A549 (cell line): ENCODE measurements around the gene MICOS13. TPM values are rescaled to one million over a fixed set of nuclear protein-coding genes. Genes with fewer than 3 reads are reported as not detected.

Source experiments
- ATAC-seq, 2 experiments: fragments of 200-7000 bp in 1 of 2; fragments of >200 bp in 1 of 2; cut with Nextera tagmentation in 1 of 2; cut with Tn5 transposase in 1 of 2; 3 replicates each; pipeline versions ENCODE4 v1.8.0 to v1.9.1; 2018 to 2020; ENCODE audit warnings: mild to moderate bottlenecking in 1 of 2, moderate library complexity in 1 of 2
- CTCF ChIA-PET: fragments of 300-600 bp; sonication (Branson Sonifier 250); formaldehyde crosslinking; extraction: SDS; loops from one replicate; lab custom pipeline; 2021; ENCODE audit warnings: antibody characterized with exemption, inconsistent platforms; lab: Yijun Ruan, JAX
- POLR2A ChIA-PET: fragments of 350-600 bp; formaldehyde crosslinking; extraction: SDS; loops from one replicate; lab custom pipeline; 2021; ENCODE audit warnings: antibody characterized with exemption, inconsistent platforms; lab: Yijun Ruan, JAX
- DNase-seq, 2 experiments: peaks; one replicate each; pipeline versions ENCODE4 v3.0.0 to v3.0.0-alpha.2; 2011 to 2016; ENCODE audit warnings: low read depth in 1 of 2, low spot score in 1 of 2
- FAIRE-seq: peaks from 2 replicates; lab custom pipeline; 2011; peaks lifted over from hg19 to GRCh38; lab: Jason Lieb, UNC
- H3K27ac ChIP-seq, 2 experiments: fragments of >200 bp; sonication (Bioruptor Twin); formaldehyde crosslinking; 3 replicates each; pipeline ENCODE4 v1.5.1; 2016 to 2017
- H3K4me1 ChIP-seq: fragments of >200 bp; sonication (Bioruptor Twin); formaldehyde crosslinking; 3 replicates; pipeline ENCODE4 v1.6.1; 2016
- H3K4me2 ChIP-seq: fragments of >200 bp; sonication (Bioruptor Twin); formaldehyde crosslinking; 3 replicates; pipeline ENCODE4 v1.6.1; 2016
- H3K4me3 ChIP-seq: fragments of >200 bp; sonication (Bioruptor Twin); formaldehyde crosslinking; 3 replicates; pipeline ENCODE4 v1.5.1; 2016
- H3K9me3 ChIP-seq: fragments of >200 bp; sonication (Bioruptor Twin); formaldehyde crosslinking; 3 replicates; pipeline ENCODE4 v1.6.1; 2016
- BHLHE40 ChIP-seq: IDR thresholded peaks from 2 replicates; pipeline ENCODE4 v1.6.1; 2012; ENCODE audit warnings: low read depth, low read length, inconsistent platforms
- CEBPB ChIP-seq, 2 experiments: fragments of >200 bp in 1 of 2; sonication (Bioruptor Twin) in 1 of 2; formaldehyde crosslinking in 1 of 2; IDR thresholded peaks; 2 replicates each; pipeline ENCODE4 v1.6.1; 2012 to 2016
- CHD4 ChIP-seq: fragments of 200-600 bp; sonication (generic); IDR thresholded peaks from 2 replicates; pipeline ENCODE4 v1.6.1; 2016; ENCODE audit warnings: antibody characterized with exemption, mild to moderate bottlenecking, borderline replicate concordance
- E2F6 ChIP-seq: IDR thresholded peaks from 2 replicates; pipeline ENCODE4 v1.6.1; 2012; ENCODE audit warnings: low read depth, borderline replicate concordance
- EHF ChIP-seq: fragments of 250-450 bp; sonication (Bioruptor Pico); IDR thresholded peaks from 2 replicates; pipeline ENCODE4 v1.5.0; 2020; ENCODE audit warnings: mild to moderate bottlenecking
- EHMT2 ChIP-seq: fragments of 200-600 bp; sonication (generic); IDR thresholded peaks from 2 replicates; pipeline ENCODE4 v1.6.1; 2016; ENCODE audit warnings: antibody characterized with exemption, low read depth, mild to moderate bottlenecking, moderate library complexity
- ELK1 ChIP-seq: fragments of 150-350 bp; IDR thresholded peaks from 2 replicates; pipeline ENCODE4 v1.6.1; 2014; ENCODE audit warnings: low read depth, mild to moderate bottlenecking, low read length
- EP300 ChIP-seq, 2 experiments: fragments of >200 bp; sonication (Bioruptor Twin); formaldehyde crosslinking; IDR thresholded peaks; 2 replicates in 1 of 2; 3 replicates in 1 of 2; pipeline ENCODE4 v1.6.1; 2016 to 2017
- ESRRA ChIP-seq: fragments of 150-350 bp; IDR thresholded peaks from 2 replicates; pipeline ENCODE4 v1.6.1; 2014; ENCODE audit warnings: mild to moderate bottlenecking, low read length, borderline replicate concordance
- FOSB ChIP-seq: fragments of 250-450 bp; sonication (Bioruptor Pico); IDR thresholded peaks from 2 replicates; pipeline ENCODE4 v1.5.0; 2020; ENCODE audit warnings: mild to moderate bottlenecking, moderate library complexity
- GATA3 ChIP-seq: IDR thresholded peaks from 2 replicates; pipeline ENCODE4 v1.6.1; 2012; ENCODE audit warnings: borderline replicate concordance
- JUN ChIP-seq, 2 experiments: fragments of >200 bp; sonication (Bioruptor Twin); formaldehyde crosslinking; IDR thresholded peaks; 2 replicates in 1 of 2; 3 replicates in 1 of 2; pipeline ENCODE4 v1.6.1; 2016 to 2017
- JUNB ChIP-seq: fragments of >200 bp; sonication (Bioruptor Twin); formaldehyde crosslinking; IDR thresholded peaks from 2 replicates; pipeline ENCODE4 v1.6.1; 2016
- KDM5A ChIP-seq: fragments of 200-600 bp; sonication (generic); IDR thresholded peaks from 2 replicates; pipeline ENCODE4 v1.6.1; 2016; ENCODE audit warnings: antibody characterized with exemption, mild to moderate bottlenecking
- MAFK ChIP-seq: fragments of 450-650 bp; IDR thresholded peaks from 2 replicates; pipeline ENCODE4 v1.6.1; 2014; ENCODE audit not compliant: partially characterized antibody
- MAZ ChIP-seq: fragments of 150-350 bp; IDR thresholded peaks from 2 replicates; pipeline ENCODE4 v1.6.1; 2014; ENCODE audit warnings: antibody characterized with exemption, low read depth, low read length, borderline replicate concordance
- MYC ChIP-seq: IDR thresholded peaks from 2 replicates; pipeline ENCODE4 v1.6.1; 2012; ENCODE audit warnings: mild to moderate bottlenecking, inconsistent platforms, low read length, improper control_type of control experiment, borderline replicate concordance
- NFE2L2 ChIP-seq: fragments of 150-350 bp; conservative IDR thresholded peaks from 2 replicates; pipeline ENCODE4 v1.6.1; 2014; ENCODE audit warnings: low read length
- RAD21 ChIP-seq, 2 experiments: fragments of >200 bp in 1 of 2; sonication (Bioruptor Twin) in 1 of 2; formaldehyde crosslinking in 1 of 2; IDR thresholded peaks in 1 of 2; conservative IDR thresholded peaks in 1 of 2; 2 replicates in 1 of 2; 3 replicates in 1 of 2; pipeline ENCODE4 v1.6.1; 2012 to 2018; ENCODE audit warnings: inconsistent platforms in 1 of 2
- RARB ChIP-seq: fragments of 250-450 bp; sonication (Bioruptor Pico); IDR thresholded peaks from 2 replicates; pipeline ENCODE4 v1.8.0; 2021; ENCODE audit warnings: mild to moderate bottlenecking, moderate library complexity
- RNF2 ChIP-seq: fragments of 200-600 bp; sonication (generic); IDR thresholded peaks from 2 replicates; pipeline ENCODE4 v1.6.1; 2016; ENCODE audit warnings: low read depth, mild to moderate bottlenecking, antibody characterized with exemption, moderate library complexity, borderline replicate concordance
- SREBF2 ChIP-seq: fragments of 450-650 bp; IDR thresholded peaks from 2 replicates; pipeline ENCODE4 v1.6.1; 2014; ENCODE audit warnings: mild to moderate bottlenecking, moderate library complexity
- TFCP2L1 ChIP-seq: fragments of 250-450 bp; sonication (Bioruptor Pico); IDR thresholded peaks from 2 replicates; pipeline ENCODE4 v1.5.0; 2021; ENCODE audit warnings: mild to moderate bottlenecking
- USF2 ChIP-seq: fragments of 450-650 bp; IDR thresholded peaks from 2 replicates; pipeline ENCODE4 v1.6.1; 2014; ENCODE audit warnings: antibody characterized with exemption
- ZC3H11A ChIP-seq: fragments of 450-650 bp; IDR thresholded peaks from 2 replicates; pipeline ENCODE4 v1.6.1; 2014; ENCODE audit warnings: antibody characterized with exemption, mild to moderate bottlenecking
- ZSCAN20 ChIP-seq: fragments of 250-450 bp; sonication (Bioruptor Pico); IDR thresholded peaks from 2 replicates; pipeline ENCODE4 v1.8.0; 2022; ENCODE audit warnings: mild to moderate bottlenecking, moderate library complexity
- WGBS: methylation state at CpG from one replicate; pipeline ENCODE4 v1.1.6; 2017; ENCODE audit errors: missing lambda C conversion rate; 5-methylcytosine and 5-hydroxymethylcytosine counted together
- polyA plus RNA-seq, 4 experiments: library from polyadenylated mRNA; depleted of rRNA in 3 of 4; stranded (reverse); fragments of >200 nt; fragmentation: RNase III in 1 of 4; extraction: RNeasy Plus Mini Kit Qiagen cat#74134 plus additional on column Dnase treatment in 1 of 4; gene quantifications; 2 replicates in 3 of 4; 3 replicates in 1 of 4; pipeline ENCODE4 v1.2.3, GENCODE V29; 2011 to 2017

MICOS13 gene
- polyA plus RNA-seq, 2 of the 4 experiments (the other 2 are of a cell fraction), result 20.5 to 48.8 TPM

- Histone ChIP-seq H3K4me1 (peaks cover 11% of the 10 kb centered on the region; the same call in 2 of the 3 replicates), H3K4me3 (no peak overlapping the region), H3K4me2 (no peak overlapping the region), H3K9me3 (no peaks in the 10 kb centered on the region), H3K27ac (no peak overlapping the region)
- no peak for ATAC-seq
- FAIRE-seq, result no peak
- WGBS, result 93% methylated on average over 9 of the region's 10 CpGs
- no peak for DNase-seq
- ChIA-PET CTCF (no interaction called here), POLR2A (no interaction called here)
- TF ChIP-seq MAFK (no peak), E2F6 (no peak), MAZ (no peak), RARB (CRISPR knock-in tag) (no peak), ESRRA (no peak), GATA3 (no peak), ELK1 (no peak)
Measured at GRCh38 chr19:5714816-5715215, 34.5 kb upstream of the MICOS13 start.

GRCh38 chr19:5713228-5713627 is 32.9 kb upstream of the MICOS13 start:
- DNase-seq (no peak), FAIRE-seq (no peak)
- CTCF ChIA-PET, result interaction anchor here (2.5 to 3.1 kb wide), 2 partner anchors 24 to 26 kb away, joined by 9 to 14 read pairs; partner anchors contain the start of gene RPL36
- TF ChIP-seq USF2, result no peak
- TF ChIP-seq JUNB, result no peak
- no peak for TF ChIP-seq JUN (IDR thresholded peaks at IDR 0.05)
- no peak for TF ChIP-seq CHD4
- TF ChIP-seq SREBF2, result no peak
- no peak for TF ChIP-seq RAD21 (conservative IDR thresholded peaks at IDR 0.05 in 1 of 2, IDR thresholded peaks at IDR 0.05 in 1 of 2)
- no peak for TF ChIP-seq ZSCAN20 (CRISPR knock-in tag)
- no peak for TF ChIP-seq TFCP2L1 (CRISPR knock-in tag)
- no peak for TF ChIP-seq NFE2L2
- TF ChIP-seq CEBPB (IDR thresholded peaks at IDR 0.05), result no peak
- TF ChIP-seq MYC, result no peak
- no peak for TF ChIP-seq EHMT2
- no peak for TF ChIP-seq EHF
- no peak for TF ChIP-seq BHLHE40
- no peak for TF ChIP-seq ZC3H11A
- no peak for TF ChIP-seq EP300 (IDR thresholded peaks at IDR 0.05)
- TF ChIP-seq KDM5A, result no peak
- no peak for TF ChIP-seq FOSB (CRISPR knock-in tag)
- TF ChIP-seq RNF2, result no peak
- TF ChIP-seq, all 56 proteins: peak for 0
- no peaks in the 10 kb centered on the region for H3K9me3 ChIP-seq
- H3K4me3 ChIP-seq, result no peak overlapping the region
- peaks cover 11% of the 10 kb centered on the region; the same call in 2 of the 3 replicates for H3K4me1 ChIP-seq
- H3K4me2 ChIP-seq, result no peak overlapping the region
- POLR2A ChIA-PET, result no interaction called here
- H3K27ac ChIP-seq, result no peak overlapping the region
- 91% methylated on average over 9 of the region's 9 CpGs for WGBS
- no peak for ATAC-seq
